ENCODE data around the gene PPP6R2. TPM values are rescaled to one million over a fixed set of nuclear protein-coding genes. Genes with fewer than 3 reads are reported as not detected.
A peak's percentile ranks its signal among the peaks of the same experiment; 100 is the strongest.

PPP6R2 gene
- total RNA-seq, 2 experiments from 2014 or later: 38.3 to 41.2 TPM

DNA sequence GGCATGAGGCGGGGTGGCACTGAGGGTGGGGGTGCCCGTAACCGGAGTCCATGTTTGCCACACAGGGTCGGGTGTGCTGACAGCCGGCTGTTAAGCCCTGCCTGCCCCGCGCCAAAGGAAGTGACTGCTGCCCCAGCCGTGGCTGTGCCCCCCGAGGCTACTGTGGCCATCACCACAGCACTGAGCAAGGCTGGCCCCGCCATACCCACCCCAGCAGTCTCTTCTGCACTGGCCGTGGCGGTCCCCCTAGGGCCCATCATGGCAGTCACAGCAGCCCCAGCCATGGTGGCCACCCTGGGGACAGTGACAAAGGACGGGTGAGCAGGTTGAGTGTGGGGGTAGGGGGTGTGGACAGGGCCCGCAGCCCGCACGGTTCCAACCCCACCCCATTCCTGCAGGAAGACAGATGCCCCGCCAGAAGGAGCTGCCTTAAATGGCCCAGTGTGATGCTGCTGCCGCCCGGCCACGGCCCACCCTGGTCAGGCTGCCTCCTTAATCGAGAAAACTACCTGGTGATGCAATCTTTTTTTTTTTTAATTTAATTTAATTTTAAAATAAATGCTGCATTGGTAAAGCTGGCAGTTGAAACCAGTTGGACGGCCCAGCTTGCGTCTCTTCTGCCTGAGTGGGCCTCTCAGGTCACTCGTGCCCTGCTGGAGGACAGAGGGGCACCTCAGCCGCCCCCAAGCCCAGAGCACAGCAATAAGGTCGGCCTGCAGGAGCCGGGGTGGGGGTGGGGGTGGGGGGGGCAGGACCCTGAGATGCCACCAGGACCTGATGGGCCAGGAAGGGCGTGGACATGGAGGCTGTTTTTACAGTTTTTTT is 100.9 kb downstream of the PPP6R2 start:
- Mint-ChIP-seq H3K4me1 (peaks cover 24% of the 10 kb centered on the region), H3K4me3 (no peak overlapping the region), H3K27me3 (no peaks in the 10 kb centered on the region), H3K36me3 (peaks cover 17% of the 10 kb centered on the region), H3K27ac (peak overlapping the region; percentile 79), H3K9me3 (no peaks in the 10 kb centered on the region)
- DNase-seq: no peak

- Mint-ChIP-seq H3K36me3 (peaks cover 19% of the 10 kb centered on the region), H3K9me3 (no peaks in the 10 kb centered on the region), H3K4me1 (peaks cover 24% of the 10 kb centered on the region), H3K4me3 (peak overlapping the region; percentile 37), H3K27ac (peak overlapping the region; percentile 90), H3K27me3 (no peaks in the 10 kb centered on the region)
- DNase-seq: no peak
Measured at GRCh38 chr22:50444663-50445062, 101.5 kb downstream of the PPP6R2 start.

- Mint-ChIP-seq H3K9me3 (no peaks in the 10 kb centered on the region), H3K4me3 (peak overlapping the region; percentile 37), H3K27ac (peak overlapping the region; percentile 90), H3K36me3 (peaks cover 22% of the 10 kb centered on the region), H3K4me1 (peaks cover 26% of the 10 kb centered on the region), H3K27me3 (no peaks in the 10 kb centered on the region)
- DNase-seq: peak; percentile 65
Measured at GRCh38 chr22:50445071-50445879, 102.1 kb downstream of the PPP6R2 start.

GRCh38 chr22:50445880-50446707 is 103.0 kb downstream of the PPP6R2 start:
- Mint-ChIP-seq H3K4me3 (peak overlapping the region; percentile 22), H3K27ac (peak overlapping the region; percentile 90), H3K9me3 (no peaks in the 10 kb centered on the region), H3K36me3 (peaks cover 26% of the 10 kb centered on the region), H3K27me3 (no peaks in the 10 kb centered on the region), H3K4me1 (peaks cover 26% of the 10 kb centered on the region)
- no peak for DNase-seq

DNA sequence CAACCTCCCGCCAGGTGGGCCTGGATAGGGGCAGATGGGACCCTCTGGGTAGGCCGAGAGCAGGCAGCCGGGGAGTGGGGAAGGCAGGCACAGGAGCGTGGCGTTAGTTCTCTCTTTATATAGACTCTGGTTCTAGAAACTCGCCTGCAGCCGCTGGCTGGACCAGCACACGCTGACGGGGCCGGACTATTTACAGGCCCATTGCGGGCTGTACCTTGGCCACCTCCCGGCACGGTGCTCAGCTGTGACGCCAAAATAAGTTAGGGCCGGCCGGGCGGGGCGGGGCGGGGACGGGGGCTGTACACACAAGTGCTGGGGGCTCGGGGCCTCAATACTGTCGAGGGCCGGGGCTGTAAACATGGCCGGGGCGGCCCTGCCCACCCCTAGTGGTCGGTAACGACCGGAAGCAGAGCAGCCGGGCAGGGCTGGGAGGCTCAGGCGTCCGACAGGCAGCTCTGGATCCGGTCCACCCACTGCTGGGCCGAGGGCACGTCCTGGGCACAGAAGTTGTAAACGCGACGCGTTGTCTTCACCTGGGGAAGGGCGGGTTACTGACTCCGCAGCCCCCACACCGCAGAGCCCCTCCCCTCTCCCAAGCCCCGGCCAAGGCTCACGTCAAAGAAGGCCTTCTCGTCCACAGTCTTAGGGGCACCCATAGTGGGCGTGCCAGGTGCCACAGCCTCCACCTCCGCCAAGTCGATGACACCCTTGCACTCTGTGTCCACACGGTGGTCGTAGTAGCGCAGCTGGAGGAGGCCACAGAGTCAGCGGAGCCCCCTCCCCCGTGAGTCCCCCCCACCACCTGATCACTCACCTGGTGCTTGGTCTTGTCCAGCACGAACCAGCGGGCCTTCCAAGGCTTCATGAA is 103.8 kb downstream of the PPP6R2 start:
- peaks cover 29% of the 10 kb centered on the region for H3K36me3 Mint-ChIP-seq
- peak overlapping the region; percentile 29 for H3K27ac Mint-ChIP-seq

DNA sequence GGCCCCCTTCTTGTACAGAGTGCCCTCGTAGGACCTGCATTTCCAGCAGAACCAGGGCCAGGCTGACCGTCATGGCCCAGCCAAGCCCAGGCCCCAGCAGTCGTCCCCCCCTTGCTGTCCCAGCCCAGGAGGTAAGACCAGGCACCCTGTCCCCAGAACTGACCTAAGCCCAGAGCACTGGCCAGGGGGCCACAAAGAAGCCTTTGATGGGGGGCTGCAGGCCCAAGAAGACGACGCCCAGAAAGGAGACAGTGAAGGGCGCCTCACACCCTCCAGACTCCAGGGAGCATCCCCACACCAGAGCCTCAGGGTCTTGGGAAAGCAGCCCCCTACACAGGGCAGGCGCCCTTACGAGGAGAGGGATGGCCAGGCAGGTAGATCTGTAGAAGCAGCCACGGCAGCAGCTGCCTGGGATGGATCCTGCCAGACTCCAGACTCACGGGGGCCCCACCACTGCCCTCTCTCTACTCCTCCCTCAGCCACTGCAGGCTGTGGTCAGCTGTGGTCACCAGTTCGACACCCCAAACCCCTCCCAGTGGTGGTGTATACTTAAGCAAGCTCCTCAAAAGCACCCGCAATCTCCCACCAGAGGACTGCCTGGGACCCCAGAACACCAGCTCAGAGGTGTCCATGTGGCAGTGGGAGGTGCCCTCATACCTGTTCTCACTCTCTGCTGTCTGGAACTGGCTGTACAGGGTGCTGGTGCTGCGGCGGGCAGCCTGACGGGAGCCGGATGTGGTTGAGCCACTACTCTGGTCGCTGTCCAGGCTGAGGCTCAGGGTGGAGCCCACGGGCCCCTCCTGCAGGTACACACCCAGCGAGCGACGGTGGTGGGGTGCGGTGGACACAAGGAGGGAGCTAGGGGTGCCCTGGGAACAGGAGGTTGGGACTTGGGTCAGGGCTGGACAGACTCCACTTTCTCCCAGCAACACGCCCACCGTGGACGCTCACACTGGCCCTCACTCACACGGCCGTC is 104.7 kb downstream of the PPP6R2 start:
- DNase-seq: no peak
- Mint-ChIP-seq H3K9me3 (no peaks in the 10 kb centered on the region), H3K36me3 (peaks cover 30% of the 10 kb centered on the region), H3K4me3 (no peak overlapping the region), H3K27ac (peak overlapping the region; percentile 29), H3K4me1 (peaks cover 27% of the 10 kb centered on the region), H3K27me3 (no peaks in the 10 kb centered on the region)

More for the DNA sequence above, 103.8 kb downstream of the PPP6R2 start:
- no peaks in the 10 kb centered on the region for H3K27me3 Mint-ChIP-seq
- no peaks in the 10 kb centered on the region for H3K9me3 Mint-ChIP-seq
- no peak overlapping the region for H3K4me3 Mint-ChIP-seq
- no peak for DNase-seq
- H3K4me1 Mint-ChIP-seq: peaks cover 26% of the 10 kb centered on the region

GRCh38 chr22:50452649-50453048 is 109.5 kb downstream of the PPP6R2 start:
- Mint-ChIP-seq H3K27ac (peak overlapping the region; percentile 79), H3K27me3 (no peaks in the 10 kb centered on the region)

DNA sequence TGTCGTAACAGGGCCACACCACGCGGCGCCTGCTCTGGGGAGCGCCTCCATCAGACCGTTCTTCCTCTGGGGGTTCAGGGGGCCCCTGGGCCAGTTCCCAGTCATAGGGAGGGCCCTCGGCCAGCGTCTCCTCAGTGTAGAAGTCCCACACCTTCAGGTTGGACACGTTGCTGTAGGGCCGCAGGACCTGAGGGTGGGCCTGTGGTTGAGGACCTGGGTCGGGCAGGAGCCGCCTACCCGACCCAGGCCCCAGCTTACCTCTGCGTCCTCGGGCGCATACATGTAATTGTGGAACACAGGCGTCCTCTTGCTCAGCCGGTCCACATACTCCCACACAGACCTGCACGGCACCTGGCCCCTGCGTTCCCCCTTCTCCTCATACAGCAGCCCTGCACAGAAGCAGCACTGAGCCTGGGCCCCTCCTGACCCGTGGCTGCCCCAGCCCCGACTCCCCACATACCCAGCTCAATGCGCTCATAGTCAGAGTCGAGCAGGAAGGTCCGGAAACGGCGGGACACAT is 111.5 kb downstream of the PPP6R2 start:
- H3K9me3 Mint-ChIP-seq: no peaks in the 10 kb centered on the region
- H3K4me3 Mint-ChIP-seq: no peak overlapping the region
- no peak for DNase-seq
- peaks cover 25% of the 10 kb centered on the region for H3K36me3 Mint-ChIP-seq
- peaks cover 17% of the 10 kb centered on the region for H3K4me1 Mint-ChIP-seq
- no peak overlapping the region for H3K27ac Mint-ChIP-seq
- H3K27me3 Mint-ChIP-seq: no peaks in the 10 kb centered on the region

More at GRCh38 chr22:50452649-50453048, 109.5 kb downstream of the PPP6R2 start:
- Mint-ChIP-seq H3K4me3 (no peak overlapping the region), H3K4me1 (peaks cover 17% of the 10 kb centered on the region), H3K9me3 (no peaks in the 10 kb centered on the region), H3K36me3 (peaks cover 31% of the 10 kb centered on the region)
- DNase-seq: no peak

- Mint-ChIP-seq H3K36me3 (peaks cover 22% of the 10 kb centered on the region), H3K4me1 (peaks cover 15% of the 10 kb centered on the region), H3K27ac (no peak overlapping the region), H3K27me3 (no peaks in the 10 kb centered on the region), H3K4me3 (no peak overlapping the region), H3K9me3 (no peaks in the 10 kb centered on the region)
- no peak for DNase-seq
Measured at GRCh38 chr22:50455201-50455600, 112.1 kb downstream of the PPP6R2 start.

DNA sequence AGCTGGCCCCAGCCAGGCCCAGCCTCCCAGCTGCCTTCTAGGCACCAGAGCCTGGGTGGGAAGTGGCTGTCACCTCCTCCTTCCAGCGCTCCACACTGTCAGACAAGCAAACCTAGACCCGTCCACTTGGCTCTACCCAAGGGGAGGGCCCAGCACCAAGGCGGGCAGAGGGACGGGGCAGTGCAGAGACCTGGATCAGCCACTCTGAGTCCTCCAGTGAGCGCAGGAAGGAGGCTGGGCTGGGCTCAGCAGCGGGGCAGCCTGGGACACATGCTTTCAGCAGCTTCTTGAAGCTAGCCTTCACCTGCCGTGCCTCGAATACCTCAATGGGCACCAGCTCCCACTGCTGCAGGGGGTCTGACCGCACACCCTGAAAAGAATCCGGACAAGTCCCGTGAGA is 112.9 kb downstream of the PPP6R2 start:
- DNase-seq: no peak
- H3K27ac Mint-ChIP-seq: no peak overlapping the region
- H3K9me3 Mint-ChIP-seq: no peaks in the 10 kb centered on the region
- H3K4me1 Mint-ChIP-seq: peaks cover 15% of the 10 kb centered on the region
- H3K36me3 Mint-ChIP-seq: peaks cover 24% of the 10 kb centered on the region
- no peak overlapping the region for H3K4me3 Mint-ChIP-seq
- H3K27me3 Mint-ChIP-seq: no peaks in the 10 kb centered on the region

DNA sequence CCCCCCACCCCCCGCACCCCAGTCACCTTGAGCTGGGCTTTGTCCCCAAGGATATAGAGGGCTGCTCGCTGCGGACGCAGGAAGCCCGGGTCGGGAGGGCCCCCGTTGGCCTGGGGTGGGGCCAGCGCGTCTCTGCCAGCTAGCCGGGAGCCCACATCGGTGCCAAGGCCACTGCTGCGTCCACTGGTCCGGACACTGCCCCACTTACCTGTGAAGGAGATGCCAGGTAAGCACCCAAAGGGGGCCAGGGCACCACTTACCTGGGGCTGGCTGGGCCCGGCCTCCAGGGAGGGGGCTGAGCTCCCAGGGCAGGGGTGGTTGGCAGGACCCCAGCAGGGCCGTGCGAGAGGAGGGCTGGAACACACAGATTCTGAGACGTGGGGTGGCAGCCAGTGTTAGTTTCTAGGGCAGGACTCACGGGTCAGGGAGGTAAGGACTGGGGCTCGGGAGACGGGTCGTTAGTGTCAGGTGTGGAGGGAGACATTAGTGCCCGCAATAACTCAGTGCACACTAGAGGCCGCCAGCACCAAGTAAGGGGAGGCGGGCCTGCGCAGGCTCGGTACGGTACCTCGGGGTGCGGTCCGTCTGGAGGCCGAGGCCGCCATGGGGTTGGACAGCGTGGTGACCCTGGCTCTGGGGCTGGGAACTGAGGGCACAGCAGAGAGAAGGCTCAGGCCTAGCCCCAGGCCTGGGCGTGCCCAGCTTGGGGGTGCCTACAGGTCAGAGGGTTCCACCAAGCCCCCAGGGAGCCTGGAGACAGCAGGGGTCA is 113.5 kb downstream of the PPP6R2 start:
- H3K27me3 Mint-ChIP-seq: no peaks in the 10 kb centered on the region
- no peak overlapping the region for H3K4me3 Mint-ChIP-seq
- no peak for DNase-seq
- peak overlapping the region; percentile 25 for H3K27ac Mint-ChIP-seq
- H3K9me3 Mint-ChIP-seq: no peaks in the 10 kb centered on the region
- peaks cover 15% of the 10 kb centered on the region for H3K4me1 Mint-ChIP-seq
- peaks cover 21% of the 10 kb centered on the region for H3K36me3 Mint-ChIP-seq

DNA sequence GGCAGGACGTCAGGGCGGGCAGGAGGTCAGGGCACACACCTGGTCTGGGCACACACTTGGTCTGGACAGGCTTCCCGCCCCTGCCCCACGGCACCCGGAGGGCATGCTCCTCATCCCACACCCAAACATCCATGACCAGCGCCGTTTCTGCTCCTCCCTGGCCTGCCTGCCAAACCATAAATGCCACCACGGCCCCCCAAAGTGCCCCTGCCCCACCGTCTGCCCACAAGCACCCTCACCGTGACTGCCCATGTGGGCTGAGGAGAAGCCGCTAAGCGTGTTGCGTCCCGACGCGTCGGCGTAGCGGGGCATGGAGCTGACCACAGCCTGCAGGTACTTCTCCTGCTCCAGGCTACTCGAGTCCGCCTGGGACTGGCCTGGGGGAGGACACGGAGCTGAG is 115.9 kb downstream of the PPP6R2 start:
- Mint-ChIP-seq H3K4me1 (peaks cover 3% of the 10 kb centered on the region), H3K4me3 (no peak overlapping the region), H3K36me3 (peaks cover 14% of the 10 kb centered on the region), H3K27ac (no peak overlapping the region), H3K9me3 (no peaks in the 10 kb centered on the region), H3K27me3 (no peaks in the 10 kb centered on the region)
- no peak for DNase-seq

Measured in activated naive CD8-positive, alpha-beta T cell treated with anti-CD3 and anti-CD28 coated beads for 36 hours (primary cell).